Mesendoderm (in vitro differentiated cells): ENCODE results near the gene SEMA3E.
A peak's percentile ranks its signal among the peaks of the same experiment; 100 is the strongest.

Source experiments
- DNase-seq: peaks from one replicate; pipeline ENCODE4 v3.0.0; 2013
- H2AK5ac ChIP-seq: 2 replicates; pipeline ENCODE4 v1.6.1; 2013; ENCODE audit warnings: low read length, inconsistent platforms
- H2BK120ac ChIP-seq: 2 replicates; pipeline ENCODE4 v1.6.1; 2013; ENCODE audit warnings: low read depth, mild to moderate bottlenecking, low read length, moderate library complexity, mixed read lengths
- H2BK15ac ChIP-seq: replicated peaks from 2 replicates; pipeline ENCODE4 v1.6.1; 2013; ENCODE audit warnings: low read depth, mild to moderate bottlenecking, moderate library complexity
- H2BK5ac ChIP-seq: 2 replicates; pipeline ENCODE4 v1.6.1; 2013; ENCODE audit warnings: low read length, inconsistent platforms
- H3K18ac ChIP-seq: 2 replicates; pipeline ENCODE4 v1.6.1; 2013; ENCODE audit warnings: mild to moderate bottlenecking, low read length, mixed read lengths
- H3K23ac ChIP-seq: one replicate; pipeline ENCODE4 v1.6.1; 2013; ENCODE audit warnings: low read length
- H3K27ac ChIP-seq: 2 replicates; pipeline ENCODE4 v1.5.1; 2013; ENCODE audit warnings: low read depth, mild to moderate bottlenecking, inconsistent platforms, low read length, moderate library complexity
- H3K27me3 ChIP-seq: 2 replicates; pipeline ENCODE4 v1.6.1; 2013; ENCODE audit warnings: low read length, control low read depth, mild to moderate bottlenecking, inconsistent platforms; ENCODE audit not compliant: insufficient read depth, poor library complexity
- H3K36me3 ChIP-seq: 2 replicates; pipeline ENCODE4 v1.6.1; 2013; ENCODE audit warnings: low read length, inconsistent platforms; ENCODE audit not compliant: control insufficient read depth, insufficient read depth
- H3K4ac ChIP-seq: one replicate; pipeline ENCODE4 v1.6.1; 2013; ENCODE audit warnings: low read depth, mild to moderate bottlenecking, low read length, moderate library complexity
- H3K4me1 ChIP-seq: 2 replicates; pipeline ENCODE4 v1.6.1; 2013; ENCODE audit warnings: low read depth, low read length, inconsistent platforms; ENCODE audit not compliant: control insufficient read depth
- H3K4me2 ChIP-seq: 2 replicates; pipeline ENCODE4 v1.6.1; 2013; ENCODE audit warnings: low read length
- H3K4me3 ChIP-seq: 2 replicates; pipeline ENCODE4 v1.5.1; 2013; ENCODE audit warnings: mild to moderate bottlenecking, low read length
- H3K56ac ChIP-seq: one replicate; pipeline ENCODE4 v1.6.1; 2013; ENCODE audit warnings: low read length
- H3K79me1 ChIP-seq: 2 replicates; pipeline ENCODE4 v1.6.1; 2013; ENCODE audit warnings: low read length, inconsistent platforms
- H3K79me2 ChIP-seq: 2 replicates; pipeline ENCODE4 v1.6.1; 2013; ENCODE audit warnings: mild to moderate bottlenecking, low read length; ENCODE audit not compliant: control insufficient read depth, insufficient read depth
- H3K9ac ChIP-seq: 2 replicates; pipeline ENCODE4 v1.6.1; 2013; ENCODE audit warnings: low read length, inconsistent platforms
- H4K5ac ChIP-seq: one replicate; pipeline ENCODE4 v1.6.1; 2013; ENCODE audit warnings: low read length
- H4K8ac ChIP-seq: one replicate; pipeline ENCODE4 v1.6.1; 2013; ENCODE audit warnings: low read depth, mild to moderate bottlenecking, control low read depth, low read length, moderate library complexity
- WGBS: extraction: QIAGEN DNeasy Blood & Tissue Kit; methylation state at CpG from one replicate; pipeline ENCODE4 v1.1.7; 2013; ENCODE audit warnings: low lambda C conversion rate, missing lambda C conversion rate; ENCODE audit not compliant: insufficient coverage; ENCODE audit errors: extremely low coverage; 5-methylcytosine and 5-hydroxymethylcytosine counted together

Gene SEMA3E

DNA sequence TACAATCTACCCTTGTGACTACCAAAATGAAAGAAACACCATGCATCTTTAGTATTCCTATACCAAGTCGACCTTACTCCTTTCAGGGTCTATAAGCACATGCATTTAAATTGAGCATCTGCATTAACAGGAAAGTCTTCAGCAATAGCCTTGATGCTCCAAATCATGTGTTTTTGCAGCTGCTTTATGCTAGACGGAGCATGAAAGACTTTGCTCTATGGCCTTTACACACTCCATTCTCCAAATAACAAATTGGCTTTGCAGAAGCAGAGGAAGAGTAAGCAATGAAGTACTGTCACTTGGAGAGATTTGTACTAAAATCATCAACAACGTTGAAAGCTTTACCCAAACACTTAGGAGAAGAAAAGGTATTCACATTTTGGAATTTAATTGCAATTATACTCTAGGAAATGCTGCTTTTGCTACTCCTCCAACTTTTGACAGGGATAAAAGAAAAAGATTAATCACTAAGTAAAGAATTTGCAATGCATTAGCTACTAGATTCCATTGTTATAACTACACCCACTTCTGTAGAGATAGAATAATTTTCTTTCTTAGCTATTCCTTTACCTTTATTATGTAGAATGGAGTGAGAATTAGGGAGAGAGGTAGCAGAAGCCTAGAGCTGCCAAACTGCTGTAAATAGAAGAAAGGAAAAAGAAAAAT, 131.8 kb downstream of the SEMA3E start:
- Histone ChIP-seq H3K79me1 (no peaks in the 10 kb centered on the region), H3K9ac (no peak overlapping the region), H3K27ac (no peak overlapping the region), H3K79me2 (no peaks in the 10 kb centered on the region), H2BK120ac (no peak overlapping the region), H4K8ac (no peak overlapping the region), H4K5ac (no peak overlapping the region), H2AK5ac (no peak overlapping the region), H3K27me3 (no peaks in the 10 kb centered on the region), H3K36me3 (no peaks in the 10 kb centered on the region), H3K18ac (no peak overlapping the region), H3K4me2 (no peak overlapping the region), H2BK15ac (no peak overlapping the region), H3K4ac (no peak overlapping the region), H3K4me1 (no peaks in the 10 kb centered on the region), H3K56ac (no peak overlapping the region), H3K4me3 (no peak overlapping the region), H2BK5ac (no peak overlapping the region), H3K23ac (no peak overlapping the region)
- DNase-seq = no peak
- no CpG with 5 or more reads among the region's 3 CpGs for WGBS

DNA sequence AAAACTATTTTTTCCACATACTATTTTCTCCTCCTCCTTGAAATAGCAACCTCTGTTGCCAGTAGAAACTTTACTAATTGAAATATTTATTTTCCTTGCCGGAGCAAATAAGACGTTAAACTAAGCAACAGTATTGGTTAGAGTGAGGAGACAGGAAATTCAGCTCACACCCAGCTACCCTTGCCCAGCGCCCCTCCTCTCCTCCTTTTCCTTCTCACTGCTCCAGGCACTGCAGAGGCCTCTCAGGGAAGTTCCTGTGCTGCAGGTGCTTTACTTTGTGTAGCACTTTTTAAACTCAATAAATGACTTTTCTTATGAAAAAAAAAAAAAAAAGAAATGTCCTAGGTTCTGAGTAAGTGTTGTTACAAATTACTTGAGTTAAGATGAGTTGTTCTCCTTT, 134.0 kb downstream of the SEMA3E start:
- no CpG with 5 or more reads among the region's 3 CpGs for WGBS
- no peak overlapping the region for H3K4me2 ChIP-seq
- H3K23ac ChIP-seq = no peak overlapping the region
- H3K27ac ChIP-seq = no peak overlapping the region
- H3K4me1 ChIP-seq = no peaks in the 10 kb centered on the region
- no peak overlapping the region for H3K18ac ChIP-seq
- H3K4ac ChIP-seq = no peak overlapping the region
- no peak overlapping the region for H3K4me3 ChIP-seq
- H2BK15ac ChIP-seq = no peak overlapping the region
- no peak overlapping the region for H2BK5ac ChIP-seq
- no peak overlapping the region for H4K8ac ChIP-seq
- peak; percentile 50 for DNase-seq
- H2AK5ac ChIP-seq = no peak overlapping the region
- H3K27me3 ChIP-seq = no peaks in the 10 kb centered on the region
- H3K9ac ChIP-seq = no peak overlapping the region
- H4K5ac ChIP-seq = no peak overlapping the region
- H3K79me2 ChIP-seq = no peaks in the 10 kb centered on the region
- no peak overlapping the region for H2BK120ac ChIP-seq
- H3K56ac ChIP-seq = no peak overlapping the region
- H3K79me1 ChIP-seq = no peaks in the 10 kb centered on the region
- H3K36me3 ChIP-seq = no peaks in the 10 kb centered on the region

DNA sequence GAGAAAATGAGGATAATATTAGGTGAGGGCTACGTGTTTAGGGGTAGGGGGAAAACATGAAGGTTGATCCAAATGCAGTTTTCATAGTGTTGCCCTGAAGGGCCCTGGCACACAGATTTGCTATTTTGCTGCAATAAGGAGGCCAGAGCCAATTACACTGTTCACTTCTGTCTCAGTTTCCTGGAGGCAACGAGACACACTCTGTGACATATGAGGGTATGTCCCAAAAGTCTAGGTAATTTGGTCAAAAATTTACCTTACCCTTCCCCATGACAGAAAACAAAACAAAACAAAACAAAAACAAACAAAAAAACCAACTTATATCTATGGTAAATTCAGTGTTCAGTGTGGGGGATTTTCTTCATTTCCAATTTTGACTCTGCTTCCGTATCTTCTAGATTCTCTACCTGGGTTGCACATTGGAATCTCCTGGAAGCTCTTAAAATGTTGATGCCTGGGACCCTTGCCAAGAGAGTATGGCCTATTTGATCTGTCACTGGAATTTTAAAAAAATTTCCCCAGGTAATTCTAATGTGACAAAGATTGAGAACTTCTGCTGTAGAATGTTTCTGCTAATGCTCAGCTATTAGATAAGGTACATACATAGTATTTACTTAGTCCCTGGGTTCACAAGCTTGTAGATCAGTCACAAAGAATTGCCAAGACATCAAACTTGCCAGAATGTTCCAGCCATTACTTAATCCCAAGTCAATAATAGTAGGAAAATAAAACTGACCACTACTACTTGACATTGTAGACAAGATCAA, 139.5 kb downstream of the SEMA3E start:
- no peaks in the 10 kb centered on the region for H3K27me3 ChIP-seq
- no peaks in the 10 kb centered on the region for H3K36me3 ChIP-seq
- H3K4me2 ChIP-seq = no peak overlapping the region
- no peak overlapping the region for H3K18ac ChIP-seq
- no peaks in the 10 kb centered on the region for H3K79me1 ChIP-seq
- no peak overlapping the region for H2BK5ac ChIP-seq
- no peak for DNase-seq
- no peak overlapping the region for H3K9ac ChIP-seq
- no peaks in the 10 kb centered on the region for H3K79me2 ChIP-seq
- H3K4me1 ChIP-seq = no peaks in the 10 kb centered on the region
- H3K4ac ChIP-seq = no peak overlapping the region
- no peak overlapping the region for H2BK15ac ChIP-seq
- H3K27ac ChIP-seq = no peak overlapping the region
- no peak overlapping the region for H3K56ac ChIP-seq
- no peak overlapping the region for H2AK5ac ChIP-seq
- WGBS = no CpG with 5 or more reads among the region's 3 CpGs
- H2BK120ac ChIP-seq = no peak overlapping the region
- H3K4me3 ChIP-seq = no peak overlapping the region
- H4K5ac ChIP-seq = no peak overlapping the region
- H4K8ac ChIP-seq = no peak overlapping the region
- H3K23ac ChIP-seq = no peak overlapping the region

DNA sequence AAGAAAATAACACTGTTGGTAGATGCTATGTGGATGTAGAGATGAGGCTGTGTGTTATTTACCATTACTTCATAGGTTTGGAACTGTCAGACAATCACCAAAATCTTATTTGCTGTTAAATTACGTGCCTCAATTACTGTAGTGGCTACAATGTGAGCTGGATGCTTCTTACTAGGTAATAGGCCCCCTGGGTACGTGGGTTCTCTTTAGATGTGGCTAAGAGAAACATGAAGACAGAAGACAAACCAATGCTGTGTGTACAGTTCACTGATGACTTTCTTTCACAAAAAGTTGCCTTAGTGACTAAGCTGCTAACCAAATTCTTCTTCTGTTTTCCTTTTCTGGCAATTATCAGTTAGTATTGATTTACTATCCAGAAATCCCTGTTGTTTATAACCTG, 144.6 kb downstream of the SEMA3E start:
- no peak overlapping the region for H2BK15ac ChIP-seq
- H4K5ac ChIP-seq = no peak overlapping the region
- H3K4ac ChIP-seq = no peak overlapping the region
- no peak overlapping the region for H2AK5ac ChIP-seq
- no peaks in the 10 kb centered on the region for H3K79me1 ChIP-seq
- H2BK120ac ChIP-seq = no peak overlapping the region
- H3K4me2 ChIP-seq = no peak overlapping the region
- DNase-seq = no peak
- H3K4me3 ChIP-seq = no peak overlapping the region
- H3K18ac ChIP-seq = no peak overlapping the region
- H3K4me1 ChIP-seq = no peaks in the 10 kb centered on the region
- H3K9ac ChIP-seq = no peak overlapping the region
- WGBS = no CpG with 5 or more reads among the region's 2 CpGs
- no peak overlapping the region for H3K56ac ChIP-seq
- H3K79me2 ChIP-seq = no peaks in the 10 kb centered on the region
- no peak overlapping the region for H4K8ac ChIP-seq
- H3K27ac ChIP-seq = no peak overlapping the region
- no peak overlapping the region for H3K23ac ChIP-seq
- H3K27me3 ChIP-seq = no peaks in the 10 kb centered on the region
- H2BK5ac ChIP-seq = no peak overlapping the region
- H3K36me3 ChIP-seq = no peaks in the 10 kb centered on the region

DNA sequence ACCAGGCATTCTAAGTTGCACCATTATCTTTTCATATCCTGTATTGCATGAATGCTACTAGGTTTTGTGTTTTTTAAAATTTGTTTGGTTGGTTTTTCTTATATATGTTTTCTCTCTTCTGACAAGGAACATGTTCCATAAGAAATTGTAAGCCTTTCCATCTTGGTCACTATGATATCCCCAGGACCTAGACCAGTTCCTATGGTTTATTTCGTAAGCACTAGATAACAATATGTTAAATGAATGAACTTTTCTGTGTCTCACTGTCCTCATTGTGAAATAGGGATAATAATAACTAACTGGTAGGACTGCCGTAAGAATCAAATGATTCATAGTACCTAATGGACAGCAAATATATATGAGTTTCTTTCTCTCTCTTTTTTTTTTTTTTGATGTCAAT, 146.3 kb downstream of the SEMA3E start:
- no peaks in the 10 kb centered on the region for H3K79me1 ChIP-seq
- H3K56ac ChIP-seq = no peak overlapping the region
- no peak overlapping the region for H3K9ac ChIP-seq
- H3K79me2 ChIP-seq = no peaks in the 10 kb centered on the region
- no peak overlapping the region for H2BK5ac ChIP-seq
- no peak overlapping the region for H2BK120ac ChIP-seq
- no peak overlapping the region for H4K5ac ChIP-seq
- DNase-seq = no peak
- no peak overlapping the region for H2AK5ac ChIP-seq
- H3K4me2 ChIP-seq = no peak overlapping the region
- no peak overlapping the region for H3K4ac ChIP-seq
- H2BK15ac ChIP-seq = no peak overlapping the region
- no peaks in the 10 kb centered on the region for H3K27me3 ChIP-seq
- WGBS = no CpG with 5 or more reads among the region's 2 CpGs
- H4K8ac ChIP-seq = no peak overlapping the region
- no peak overlapping the region for H3K27ac ChIP-seq
- no peaks in the 10 kb centered on the region for H3K36me3 ChIP-seq
- H3K4me3 ChIP-seq = no peak overlapping the region
- H3K4me1 ChIP-seq = no peaks in the 10 kb centered on the region
- no peak overlapping the region for H3K23ac ChIP-seq
- no peak overlapping the region for H3K18ac ChIP-seq
